ENCODE results near the gene ICE2.

ICE2 gene

GRCh38 chr15:60478566-60479360 lies at the start of gene ICE2:
TSS of gene ICE2 (minus strand) at chr15:60479142. CDS start at chr15:60477977, 1,165 bp downstream.
- Histone ChIP-seq H4K20me1 (ENCODE audit: low read depth, low read length) (no peaks in the 10 kb centered on the region), H3K27ac (ENCODE audit: low read depth, low read length) (peak within 1 kb of the TSS; percentile 69), H3K4me2 (ENCODE audit: low read depth, low read length, poor library complexity, severe bottlenecking) (peak within 1 kb of the TSS; percentile 82), H3K36me3 (ENCODE audit: low read length) (peaks cover 20% of the 10 kb centered on the region), H3K4me3 (ENCODE audit: insufficient read depth, low read length, poor library complexity, severe bottlenecking) (peak within 1 kb of the TSS; percentile 88), H3K79me2 (ENCODE audit: insufficient read depth, low read length) (peaks cover 38% of the 10 kb centered on the region), H3K9ac (ENCODE audit: low read length) (peak within 1 kb of the TSS; percentile 89), H2AFZ (ENCODE audit: low read depth, low read length, severe bottlenecking) (peak within 1 kb of the TSS; percentile 94), H3K9me3 (ENCODE audit: insufficient read depth, low read length) (no peaks in the 10 kb centered on the region), H3F3A (ENCODE audit: insufficient read depth) (no peaks in the 10 kb centered on the region; the same call in 1 of the 2 replicates), H3K27me3 (ENCODE audit: low read length) (no peaks in the 10 kb centered on the region), H3K9me2 (replicated peaks; ENCODE audit: insufficient read depth, low read length) (no peaks in the 10 kb centered on the region)
- TF ChIP-seq, protein P1, sequence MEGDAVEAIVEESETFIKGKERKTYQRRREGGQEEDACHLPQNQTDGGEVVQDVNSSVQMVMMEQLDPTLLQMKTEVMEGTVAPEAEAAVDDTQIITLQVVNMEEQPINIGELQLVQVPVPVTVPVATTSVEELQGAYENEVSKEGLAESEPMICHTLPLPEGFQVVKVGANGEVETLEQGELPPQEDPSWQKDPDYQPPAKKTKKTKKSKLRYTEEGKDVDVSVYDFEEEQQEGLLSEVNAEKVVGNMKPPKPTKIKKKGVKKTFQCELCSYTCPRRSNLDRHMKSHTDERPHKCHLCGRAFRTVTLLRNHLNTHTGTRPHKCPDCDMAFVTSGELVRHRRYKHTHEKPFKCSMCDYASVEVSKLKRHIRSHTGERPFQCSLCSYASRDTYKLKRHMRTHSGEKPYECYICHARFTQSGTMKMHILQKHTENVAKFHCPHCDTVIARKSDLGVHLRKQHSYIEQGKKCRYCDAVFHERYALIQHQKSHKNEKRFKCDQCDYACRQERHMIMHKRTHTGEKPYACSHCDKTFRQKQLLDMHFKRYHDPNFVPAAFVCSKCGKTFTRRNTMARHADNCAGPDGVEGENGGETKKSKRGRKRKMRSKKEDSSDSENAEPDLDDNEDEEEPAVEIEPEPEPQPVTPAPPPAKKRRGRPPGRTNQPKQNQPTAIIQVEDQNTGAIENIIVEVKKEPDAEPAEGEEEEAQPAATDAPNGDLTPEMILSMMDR (IDR thresholded peaks at IDR 0.05; ENCODE audit: insufficient read depth, low read length, poor library complexity, severe bottlenecking): no peak
- no peak for TF ChIP-seq EZH2phosphoT487 (conservative IDR thresholded peaks at IDR 0.05; ENCODE audit: low read length)

DNA sequence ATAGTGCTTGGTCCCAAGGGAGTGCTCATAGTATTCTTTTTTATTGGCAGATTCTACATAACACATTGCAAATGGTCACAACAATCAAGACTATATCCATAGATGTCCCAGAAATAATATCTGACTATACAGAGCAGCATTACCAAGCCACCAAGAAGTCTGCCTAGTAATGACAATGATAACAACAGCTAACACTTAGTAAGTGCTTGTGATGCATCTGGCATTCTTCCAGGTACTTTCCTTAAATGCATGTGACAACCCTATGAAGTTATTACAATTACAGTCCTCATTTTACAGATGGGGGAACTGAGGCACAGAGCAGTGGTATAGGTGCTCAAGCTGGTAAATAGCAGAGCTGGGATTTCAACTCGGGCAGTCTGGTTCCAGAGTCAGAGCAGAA lies 49.6 kb upstream of the ICE2 start:
- H3K27ac ChIP-seq (ENCODE audit: low read depth, low read length): no peak overlapping the region
- H4K20me1 ChIP-seq (ENCODE audit: low read depth, low read length): no peaks in the 10 kb centered on the region
- H2AFZ ChIP-seq (ENCODE audit: low read depth, low read length, severe bottlenecking): no peak overlapping the region

DNA sequence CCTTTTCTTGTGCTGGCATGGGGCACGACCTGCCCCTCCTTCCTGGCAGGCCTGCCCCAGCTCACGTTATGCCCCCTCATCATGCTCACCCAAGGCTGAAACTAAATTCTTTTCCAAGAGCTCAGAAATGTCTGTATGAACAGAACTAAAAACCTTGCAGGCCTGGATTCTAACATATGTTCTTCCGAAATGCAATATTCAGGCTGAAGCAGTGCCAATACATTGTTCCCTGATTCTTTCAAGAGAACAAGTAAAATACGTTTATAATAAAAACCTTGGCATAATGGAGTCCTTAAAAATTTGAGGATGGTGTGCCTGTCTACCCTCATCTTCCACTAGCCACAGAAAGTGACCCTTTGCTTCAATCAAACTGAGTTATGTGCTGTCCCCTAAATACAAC lies 48.5 kb upstream of the ICE2 start:
- Histone ChIP-seq H3F3A (ENCODE audit: insufficient read depth) (no peaks in the 10 kb centered on the region), H4K20me1 (ENCODE audit: low read depth, low read length) (no peaks in the 10 kb centered on the region), H3K27me3 (ENCODE audit: low read length) (no peaks in the 10 kb centered on the region), H3K9me2 (replicated peaks; ENCODE audit: insufficient read depth, low read length) (no peaks in the 10 kb centered on the region), H3K27ac (ENCODE audit: low read depth, low read length) (no peak overlapping the region), H3K4me2 (ENCODE audit: low read depth, low read length, poor library complexity, severe bottlenecking) (no peak overlapping the region), H3K36me3 (ENCODE audit: low read length) (no peaks in the 10 kb centered on the region), H3K4me3 (ENCODE audit: insufficient read depth, low read length, poor library complexity, severe bottlenecking) (no peak overlapping the region), H3K79me2 (ENCODE audit: insufficient read depth, low read length) (no peaks in the 10 kb centered on the region), H2AFZ (ENCODE audit: low read depth, low read length, severe bottlenecking) (no peak overlapping the region), H3K9ac (ENCODE audit: low read length) (no peak overlapping the region), H3K9me3 (ENCODE audit: insufficient read depth, low read length) (no peaks in the 10 kb centered on the region)
- TF ChIP-seq, protein P1 (IDR thresholded peaks at IDR 0.05; ENCODE audit: insufficient read depth, low read length, poor library complexity, severe bottlenecking): no peak
- TF ChIP-seq EZH2phosphoT487 (conservative IDR thresholded peaks at IDR 0.05; ENCODE audit: low read length): no peak

More for the DNA sequence above, 49.6 kb upstream of the ICE2 start:
- H3K9ac ChIP-seq (ENCODE audit: low read length): no peak overlapping the region
- no peaks in the 10 kb centered on the region for H3K36me3 ChIP-seq (ENCODE audit: low read length)
- H3K9me2 ChIP-seq (replicated peaks; ENCODE audit: insufficient read depth, low read length): no peaks in the 10 kb centered on the region
- H3K4me3 ChIP-seq (ENCODE audit: insufficient read depth, low read length, poor library complexity, severe bottlenecking): no peak overlapping the region
- no peaks in the 10 kb centered on the region for H3K27me3 ChIP-seq (ENCODE audit: low read length)
- TF ChIP-seq, protein P1 (IDR thresholded peaks at IDR 0.05; ENCODE audit: insufficient read depth, low read length, poor library complexity, severe bottlenecking): no peak
- TF ChIP-seq EZH2phosphoT487 (conservative IDR thresholded peaks at IDR 0.05; ENCODE audit: low read length): no peak
- H3K4me2 ChIP-seq (ENCODE audit: low read depth, low read length, poor library complexity, severe bottlenecking): no peak overlapping the region
- H3F3A ChIP-seq (ENCODE audit: insufficient read depth): no peaks in the 10 kb centered on the region
- no peaks in the 10 kb centered on the region for H3K9me3 ChIP-seq (ENCODE audit: insufficient read depth, low read length)
- H3K79me2 ChIP-seq (ENCODE audit: insufficient read depth, low read length): no peaks in the 10 kb centered on the region

All from SU-DHL-6 (cell line).